SJSA1 (cell line): ENCODE results near the gene TLCD3B. TPM values are rescaled to one million over a fixed set of nuclear protein-coding genes. Genes with fewer than 3 reads are reported as not detected.

ENCODE experiments used
- DNase-seq, 2 experiments: peaks; one replicate each; pipeline ENCODE4 v3.0.0-alpha.2; 2015 to 2020; ENCODE audit warnings: low spot score in 2 of 2, low read depth in 1 of 2
- H3K27ac ChIP-seq: fragments of 250-450 bp; sonication (Bioruptor Pico); 2 replicates; pipeline ENCODE4 v1.5.1; 2020; ENCODE audit warnings: mild to moderate bottlenecking, moderate library complexity
- H3K27me3 ChIP-seq: fragments of 250-450 bp; sonication (Bioruptor Pico); replicated peaks from 2 replicates; pipeline ENCODE4 v1.5.1; 2020; ENCODE audit warnings: mild to moderate bottlenecking, moderate library complexity
- H3K36me3 ChIP-seq: fragments of 250-450 bp; sonication (Bioruptor Pico); 2 replicates; pipeline ENCODE4 v1.5.1; 2020; ENCODE audit warnings: mild to moderate bottlenecking
- H3K4me1 ChIP-seq: fragments of 250-450 bp; sonication (Bioruptor Pico); replicated peaks from 2 replicates; pipeline ENCODE4 v1.6.1; 2021; ENCODE audit warnings: mild to moderate bottlenecking
- H3K4me3 ChIP-seq: fragments of 250-450 bp; sonication (Bioruptor Pico); 2 replicates; pipeline ENCODE4 v1.5.1; 2020; ENCODE audit warnings: mild to moderate bottlenecking
- H3K9me3 ChIP-seq: fragments of 250-450 bp; sonication (Bioruptor Pico); replicated peaks from 2 replicates; pipeline ENCODE4 v1.5.1; 2020; ENCODE audit warnings: mild to moderate bottlenecking
- total RNA-seq: library from RNA; depleted of rRNA; stranded (reverse); fragments of >200 nt; shearing (Covaris generic); gene quantifications from 2 replicates; pipeline ENCODE4 v1.2.3, GENCODE V29; 2014

Gene TLCD3B
- total RNA-seq, 1 experiment from 2014 or later = 0.55 TPM

- Histone ChIP-seq H3K4me1 (peaks cover 10% of the 10 kb centered on the region), H3K4me3 (no peak overlapping the region), H3K9me3 (no peaks in the 10 kb centered on the region), H3K36me3 (peaks cover 93% of the 10 kb centered on the region), H3K27ac (no peak overlapping the region), H3K27me3 (no peaks in the 10 kb centered on the region)
- DNase-seq = no peak
Observed at GRCh38 chr16:29990034-29990433, 41.0 kb downstream of the TLCD3B start.

GRCh38 chr16:29989111-29989858 is 41.8 kb downstream of the TLCD3B start:
- Histone ChIP-seq H3K9me3 (no peaks in the 10 kb centered on the region), H3K36me3 (peaks cover 93% of the 10 kb centered on the region), H3K4me3 (no peak overlapping the region), H3K27me3 (no peaks in the 10 kb centered on the region), H3K4me1 (peaks cover 3% of the 10 kb centered on the region), H3K27ac (no peak overlapping the region)
- no peak for DNase-seq

GRCh38 chr16:29988346-29989075 is 42.6 kb downstream of the TLCD3B start:
- Histone ChIP-seq H3K4me3 (no peak overlapping the region), H3K36me3 (peaks cover 93% of the 10 kb centered on the region), H3K9me3 (no peaks in the 10 kb centered on the region), H3K27ac (no peak overlapping the region), H3K4me1 (no peaks in the 10 kb centered on the region), H3K27me3 (no peaks in the 10 kb centered on the region)
- DNase-seq = no peak

GRCh38 chr16:29987371-29988085 is 43.5 kb downstream of the TLCD3B start:
- Histone ChIP-seq H3K27me3 (no peaks in the 10 kb centered on the region), H3K9me3 (no peaks in the 10 kb centered on the region), H3K27ac (no peak overlapping the region), H3K4me1 (no peaks in the 10 kb centered on the region), H3K4me3 (no peak overlapping the region), H3K36me3 (peaks cover 93% of the 10 kb centered on the region)
- DNase-seq = no peak

- H3K27me3 ChIP-seq = no peaks in the 10 kb centered on the region
- H3K27ac ChIP-seq = no peak overlapping the region
- peaks cover 94% of the 10 kb centered on the region for H3K36me3 ChIP-seq
- H3K4me3 ChIP-seq = no peak overlapping the region
- H3K9me3 ChIP-seq = no peaks in the 10 kb centered on the region
- no peaks in the 10 kb centered on the region for H3K4me1 ChIP-seq
- no peak for DNase-seq
Observed at GRCh38 chr16:29986931-29987330, 44.1 kb downstream of the TLCD3B start.

- no peak for DNase-seq
Observed at GRCh38 chr16:29986231-29986630, 44.8 kb downstream of the TLCD3B start.

GRCh38 chr16:29985271-29985811 is 45.7 kb downstream of the TLCD3B start:
- H3K4me1 ChIP-seq = no peaks in the 10 kb centered on the region
- no peaks in the 10 kb centered on the region for H3K9me3 ChIP-seq
- DNase-seq = no peak
- no peak overlapping the region for H3K4me3 ChIP-seq
- no peak overlapping the region for H3K27ac ChIP-seq
- H3K36me3 ChIP-seq = peaks cover 100% of the 10 kb centered on the region
- no peaks in the 10 kb centered on the region for H3K27me3 ChIP-seq

More at GRCh38 chr16:29986231-29986630, 44.8 kb downstream of the TLCD3B start:
- no peaks in the 10 kb centered on the region for H3K9me3 ChIP-seq
- no peaks in the 10 kb centered on the region for H3K27me3 ChIP-seq
- H3K4me3 ChIP-seq = no peak overlapping the region
- H3K4me1 ChIP-seq = no peaks in the 10 kb centered on the region
- H3K36me3 ChIP-seq = peaks cover 96% of the 10 kb centered on the region
- no peak overlapping the region for H3K27ac ChIP-seq

- H3K4me1 ChIP-seq = no peaks in the 10 kb centered on the region
- H3K27ac ChIP-seq = no peak overlapping the region
- no peak for DNase-seq
- no peaks in the 10 kb centered on the region for H3K9me3 ChIP-seq
- no peak overlapping the region for H3K4me3 ChIP-seq
- H3K36me3 ChIP-seq = peaks cover 100% of the 10 kb centered on the region
- H3K27me3 ChIP-seq = no peaks in the 10 kb centered on the region
Observed at GRCh38 chr16:29984764-29985147, 46.3 kb downstream of the TLCD3B start.

GRCh38 chr16:29984137-29984763 is 46.8 kb downstream of the TLCD3B start:
- H3K27ac ChIP-seq = no peak overlapping the region
- no peak for DNase-seq
- H3K4me3 ChIP-seq = no peak overlapping the region
- H3K9me3 ChIP-seq = no peaks in the 10 kb centered on the region
- H3K36me3 ChIP-seq = peaks cover 100% of the 10 kb centered on the region
- no peaks in the 10 kb centered on the region for H3K4me1 ChIP-seq
- no peaks in the 10 kb centered on the region for H3K27me3 ChIP-seq

GRCh38 chr16:29983420-29984136 is 47.5 kb downstream of the TLCD3B start:
- no peak overlapping the region for H3K4me3 ChIP-seq
- H3K4me1 ChIP-seq = no peaks in the 10 kb centered on the region
- H3K36me3 ChIP-seq = peaks cover 100% of the 10 kb centered on the region
- no peaks in the 10 kb centered on the region for H3K27me3 ChIP-seq
- no peaks in the 10 kb centered on the region for H3K9me3 ChIP-seq
- DNase-seq = no peak
- no peak overlapping the region for H3K27ac ChIP-seq

- Histone ChIP-seq H3K36me3 (peaks cover 100% of the 10 kb centered on the region), H3K4me1 (no peaks in the 10 kb centered on the region), H3K27ac (no peak overlapping the region), H3K9me3 (no peaks in the 10 kb centered on the region), H3K4me3 (no peak overlapping the region), H3K27me3 (no peaks in the 10 kb centered on the region)
- no peak for DNase-seq
Observed at GRCh38 chr16:29982560-29983419, 48.3 kb downstream of the TLCD3B start.

GRCh38 chr16:29978564-29979270 is 52.4 kb downstream of the TLCD3B start:
- Histone ChIP-seq H3K36me3 (peaks cover 82% of the 10 kb centered on the region), H3K4me3 (no peak overlapping the region), H3K9me3 (no peaks in the 10 kb centered on the region), H3K4me1 (peaks cover 15% of the 10 kb centered on the region), H3K27me3 (no peaks in the 10 kb centered on the region), H3K27ac (no peak overlapping the region)
- no peak for DNase-seq
